Type B pancreatic cell (in vitro differentiated cells): ENCODE results near the gene FAM210A. TPM values are rescaled to one million over a fixed set of nuclear protein-coding genes. Genes with fewer than 3 reads are reported as not detected.

ENCODE experiments used
- DNase-seq: peaks from one replicate; pipeline ENCODE4 v3.0.0; 2021; ENCODE audit warnings: mixed read lengths; ENCODE audit not compliant: unreplicated experiment; ENCODE audit errors: extremely low spot score
- H3K27ac Mint-ChIP-seq: 2 replicates; pipeline ENCODE4 v1.8.0; 2021; ENCODE audit warnings: mild to moderate bottlenecking, mixed read lengths
- H3K27me3 Mint-ChIP-seq: 2 replicates; pipeline ENCODE4 v1.8.0; 2021; ENCODE audit warnings: mixed read lengths
- H3K36me3 Mint-ChIP-seq: 2 replicates; pipeline ENCODE4 v1.8.0; 2021; ENCODE audit warnings: mixed read lengths
- H3K4me1 Mint-ChIP-seq: one replicate; pipeline ENCODE4 v1.8.0; 2021; ENCODE audit warnings: mixed read lengths; ENCODE audit not compliant: unreplicated experiment
- H3K4me3 Mint-ChIP-seq: 2 replicates; pipeline ENCODE4 v1.8.0; 2021; ENCODE audit warnings: mild to moderate bottlenecking, mixed read lengths
- H3K9me3 Mint-ChIP-seq: 2 replicates; pipeline ENCODE4 v1.8.0; 2021; ENCODE audit warnings: mixed read lengths
- total RNA-seq: library from RNA; stranded (reverse); gene quantifications from 2 replicates; pipeline ENCODE4 v1.2.1, GENCODE V29; 2021; ENCODE audit warnings: low replicate concordance
- TF ChIP-seq, protein P1 (sequence below): fragments of 200-600 bp; sonication (generic); conservative IDR thresholded peaks from 2 replicates; pipeline ENCODE4 v1.5.0; 2021; ENCODE audit warnings: antibody characterized with exemption, mild to moderate bottlenecking

Gene FAM210A
- total RNA-seq, 1 donor from 2014 or later: 16.9 TPM

DNA sequence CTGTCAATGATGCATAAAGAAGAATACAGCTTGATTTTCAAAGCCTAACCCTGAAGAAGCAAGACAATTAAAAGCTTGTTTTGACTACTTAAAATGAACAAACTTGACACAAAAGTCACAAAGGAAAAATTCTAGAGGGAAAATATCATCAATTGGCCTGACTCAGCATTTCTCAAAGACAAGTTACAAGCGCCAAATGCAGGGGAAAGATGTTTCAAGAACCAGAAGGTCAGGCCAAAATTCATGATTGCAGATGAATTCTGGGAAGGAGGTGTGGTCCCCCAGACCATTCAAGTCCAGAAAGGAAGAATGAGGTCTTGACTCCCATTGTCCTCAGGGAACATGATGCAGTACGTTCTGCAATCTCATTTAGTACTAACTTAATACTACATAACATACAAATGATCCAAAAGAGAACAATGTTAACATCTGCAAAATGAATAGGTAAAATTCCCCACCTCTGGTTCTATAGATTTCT lies 64.5 kb downstream of the FAM210A start:
- TF ChIP-seq, protein P1, sequence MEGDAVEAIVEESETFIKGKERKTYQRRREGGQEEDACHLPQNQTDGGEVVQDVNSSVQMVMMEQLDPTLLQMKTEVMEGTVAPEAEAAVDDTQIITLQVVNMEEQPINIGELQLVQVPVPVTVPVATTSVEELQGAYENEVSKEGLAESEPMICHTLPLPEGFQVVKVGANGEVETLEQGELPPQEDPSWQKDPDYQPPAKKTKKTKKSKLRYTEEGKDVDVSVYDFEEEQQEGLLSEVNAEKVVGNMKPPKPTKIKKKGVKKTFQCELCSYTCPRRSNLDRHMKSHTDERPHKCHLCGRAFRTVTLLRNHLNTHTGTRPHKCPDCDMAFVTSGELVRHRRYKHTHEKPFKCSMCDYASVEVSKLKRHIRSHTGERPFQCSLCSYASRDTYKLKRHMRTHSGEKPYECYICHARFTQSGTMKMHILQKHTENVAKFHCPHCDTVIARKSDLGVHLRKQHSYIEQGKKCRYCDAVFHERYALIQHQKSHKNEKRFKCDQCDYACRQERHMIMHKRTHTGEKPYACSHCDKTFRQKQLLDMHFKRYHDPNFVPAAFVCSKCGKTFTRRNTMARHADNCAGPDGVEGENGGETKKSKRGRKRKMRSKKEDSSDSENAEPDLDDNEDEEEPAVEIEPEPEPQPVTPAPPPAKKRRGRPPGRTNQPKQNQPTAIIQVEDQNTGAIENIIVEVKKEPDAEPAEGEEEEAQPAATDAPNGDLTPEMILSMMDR: no peak
- no peak overlapping the region for H3K27ac Mint-ChIP-seq
- no peaks in the 10 kb centered on the region for H3K27me3 Mint-ChIP-seq
- no peak for DNase-seq
- H3K4me3 Mint-ChIP-seq: no peak overlapping the region
- H3K9me3 Mint-ChIP-seq: no peaks in the 10 kb centered on the region
- H3K4me1 Mint-ChIP-seq: peaks cover 4% of the 10 kb centered on the region
- H3K36me3 Mint-ChIP-seq: peaks cover 3% of the 10 kb centered on the region

GRCh38 chr18:13661051-13661778 lies 65.1 kb downstream of the FAM210A start:
- Mint-ChIP-seq H3K4me1 (peaks cover 4% of the 10 kb centered on the region), H3K27me3 (no peaks in the 10 kb centered on the region), H3K4me3 (no peak overlapping the region), H3K9me3 (no peaks in the 10 kb centered on the region), H3K36me3 (no peaks in the 10 kb centered on the region), H3K27ac (no peak overlapping the region)
- no peak for DNase-seq
- TF ChIP-seq, protein P1: no peak

DNA sequence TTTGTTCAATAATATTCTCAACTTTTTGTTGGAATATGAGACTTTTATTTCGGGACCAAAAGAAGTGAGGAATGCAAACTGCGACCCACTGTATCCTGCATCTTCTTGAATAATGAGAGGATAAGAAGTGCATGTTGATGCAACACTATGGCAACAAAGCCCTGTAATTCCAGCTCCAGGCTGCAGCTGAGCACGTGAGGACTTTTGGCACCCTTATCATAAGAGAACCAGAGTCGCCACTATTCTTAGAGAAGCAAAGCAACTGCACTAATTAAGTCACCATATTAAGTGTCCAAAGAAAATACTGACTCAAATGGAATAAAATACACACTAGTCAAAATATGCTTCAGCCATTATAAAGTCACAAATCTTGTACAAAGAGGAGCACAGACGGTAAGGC lies 65.8 kb downstream of the FAM210A start:
- no peak overlapping the region for H3K27ac Mint-ChIP-seq
- H3K27me3 Mint-ChIP-seq: no peaks in the 10 kb centered on the region

DNA sequence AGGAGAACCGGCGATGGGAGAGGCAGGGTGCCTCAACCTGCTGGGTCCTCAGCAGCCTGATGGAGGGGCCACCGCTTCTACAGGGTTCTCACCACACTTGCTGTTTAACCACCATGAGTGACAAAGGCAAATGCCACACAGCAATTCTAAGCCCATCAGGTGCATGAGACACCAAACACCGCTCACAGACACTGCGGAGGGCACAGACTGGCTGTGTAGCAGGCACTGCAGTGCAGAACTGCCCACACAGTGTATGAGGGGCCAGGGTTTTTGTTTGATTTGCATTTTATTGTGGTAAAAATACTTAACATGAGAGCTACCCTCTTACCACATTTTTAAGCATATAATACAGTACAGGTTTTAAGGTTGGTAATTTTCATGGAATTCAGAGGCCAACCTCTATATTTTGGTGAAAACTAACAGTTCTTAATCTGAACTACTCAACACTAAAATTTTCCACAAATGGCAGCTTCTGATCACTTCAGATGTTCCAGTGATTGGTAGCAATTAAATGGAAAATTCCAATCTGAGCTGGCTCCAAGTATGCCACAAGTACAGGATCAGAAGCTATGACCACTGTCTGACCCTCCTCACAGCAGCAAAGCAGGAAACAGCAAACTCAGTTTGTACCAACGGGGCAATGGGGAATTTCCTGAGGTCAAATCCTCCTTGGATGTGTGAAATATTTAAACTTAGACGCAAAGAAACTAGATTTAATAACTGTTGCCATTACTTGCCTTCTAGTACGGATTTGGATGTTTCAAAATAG lies 67.7 kb downstream of the FAM210A start:
- H3K9me3 Mint-ChIP-seq: no peaks in the 10 kb centered on the region
- no peak overlapping the region for H3K27ac Mint-ChIP-seq
- no peak overlapping the region for H3K4me3 Mint-ChIP-seq
- H3K36me3 Mint-ChIP-seq: no peaks in the 10 kb centered on the region
- DNase-seq: no peak
- peaks cover 4% of the 10 kb centered on the region for H3K4me1 Mint-ChIP-seq
- H3K27me3 Mint-ChIP-seq: peaks cover 3% of the 10 kb centered on the region
- TF ChIP-seq, protein P1: no peak

More for the DNA sequence above, 65.8 kb downstream of the FAM210A start:
- no peaks in the 10 kb centered on the region for H3K9me3 Mint-ChIP-seq
- no peaks in the 10 kb centered on the region for H3K36me3 Mint-ChIP-seq
- H3K4me3 Mint-ChIP-seq: no peak overlapping the region
- H3K4me1 Mint-ChIP-seq: peaks cover 4% of the 10 kb centered on the region
- TF ChIP-seq, protein P1: no peak
- no peak for DNase-seq

DNA sequence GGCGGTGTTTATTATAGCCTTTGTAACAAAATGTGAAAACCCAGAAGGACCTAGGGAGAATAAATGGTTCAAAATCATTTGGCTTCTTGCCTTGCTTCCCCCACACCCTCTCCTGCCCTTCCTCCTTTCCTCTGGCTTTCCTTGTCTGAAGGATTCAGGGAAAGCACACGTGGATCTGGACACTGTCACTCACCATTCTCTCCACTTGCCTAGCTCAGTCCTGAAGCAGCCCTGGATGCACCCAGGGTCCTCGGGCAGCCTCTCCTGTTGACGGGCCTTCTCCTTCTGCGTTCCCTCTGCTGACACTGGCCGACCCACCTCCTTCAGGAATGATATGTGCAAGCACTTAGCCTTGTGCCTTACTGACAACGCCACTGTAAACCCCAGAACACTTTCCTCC lies 68.4 kb downstream of the FAM210A start:
- DNase-seq: no peak
- Mint-ChIP-seq H3K9me3 (no peaks in the 10 kb centered on the region), H3K27me3 (peaks cover 3% of the 10 kb centered on the region), H3K4me1 (peaks cover 4% of the 10 kb centered on the region), H3K4me3 (no peak overlapping the region), H3K27ac (no peak overlapping the region), H3K36me3 (no peaks in the 10 kb centered on the region)
- TF ChIP-seq, protein P1: no peak
